ENCODE data around the gene TMEM158.
A peak's percentile ranks its signal among the peaks of the same experiment; 100 is the strongest.

TMEM158 gene

DNA sequence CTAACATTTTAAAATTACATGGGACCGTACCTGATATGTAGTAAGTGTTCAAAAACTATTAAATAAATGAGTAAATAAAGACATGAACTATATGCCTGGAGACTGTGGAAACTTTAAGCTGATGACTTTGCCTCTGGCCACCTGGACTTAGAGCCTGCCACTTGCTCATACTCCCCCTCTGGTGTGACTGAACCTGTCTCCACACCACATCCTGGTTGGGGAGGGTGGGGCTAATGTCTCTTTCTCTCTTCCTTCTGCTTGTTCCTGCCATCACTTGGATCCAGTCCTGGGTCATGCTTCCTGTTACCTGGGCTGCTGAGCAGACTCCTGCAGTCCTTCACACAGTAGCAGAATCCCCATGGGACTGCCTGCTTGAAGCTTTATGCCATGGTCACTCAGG is 8.2 kb upstream of the TMEM158 start:
- no peak for DNase-seq (ENCODE audit: low read depth in 4 of 4, low spot score in 1 of 4)

DNA sequence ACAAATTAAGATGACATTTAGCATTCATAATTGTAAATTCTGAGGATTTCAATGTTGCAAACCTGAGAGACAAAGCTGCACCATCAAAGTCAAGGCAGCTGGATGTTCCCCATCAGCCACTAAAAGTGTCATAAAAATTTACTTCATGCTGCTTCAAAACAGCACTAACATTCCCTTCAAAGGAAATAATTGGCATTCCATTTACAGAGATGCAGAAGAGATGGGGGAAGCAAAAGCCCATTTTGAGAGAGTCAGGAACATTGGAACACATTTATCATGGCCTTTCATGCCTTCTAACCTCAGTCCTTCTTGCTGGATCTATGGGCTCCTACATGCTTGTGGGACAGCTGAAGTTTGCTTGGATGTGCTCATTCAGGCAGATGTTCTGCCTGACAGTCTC is 6.4 kb upstream of the TMEM158 start:
- no peak for DNase-seq (ENCODE audit: low read depth in 4 of 4, low spot score in 1 of 4)

DNA sequence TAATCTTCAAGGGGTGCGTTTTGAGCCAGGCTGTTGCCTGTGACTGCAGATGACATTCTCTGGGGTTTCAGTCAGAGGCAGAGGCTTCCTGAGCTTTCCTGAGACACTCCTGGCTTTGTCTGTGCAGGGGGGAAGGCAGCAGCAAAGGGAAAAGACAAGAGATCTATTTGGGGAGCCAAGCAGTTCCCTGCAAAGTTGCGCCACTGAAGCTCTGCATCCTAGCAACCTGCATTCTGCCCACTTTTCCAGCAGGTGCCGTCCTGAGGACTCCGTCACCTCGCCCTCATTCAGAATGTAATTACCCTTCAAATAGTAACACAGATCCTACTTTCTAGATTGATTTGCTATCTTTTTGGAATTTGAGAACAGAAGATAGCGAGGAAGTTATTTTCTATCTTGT is 1.9 kb upstream of the TMEM158 start:
- no peak for DNase-seq (ENCODE audit: low read depth in 4 of 4, low spot score in 1 of 4)

DNA sequence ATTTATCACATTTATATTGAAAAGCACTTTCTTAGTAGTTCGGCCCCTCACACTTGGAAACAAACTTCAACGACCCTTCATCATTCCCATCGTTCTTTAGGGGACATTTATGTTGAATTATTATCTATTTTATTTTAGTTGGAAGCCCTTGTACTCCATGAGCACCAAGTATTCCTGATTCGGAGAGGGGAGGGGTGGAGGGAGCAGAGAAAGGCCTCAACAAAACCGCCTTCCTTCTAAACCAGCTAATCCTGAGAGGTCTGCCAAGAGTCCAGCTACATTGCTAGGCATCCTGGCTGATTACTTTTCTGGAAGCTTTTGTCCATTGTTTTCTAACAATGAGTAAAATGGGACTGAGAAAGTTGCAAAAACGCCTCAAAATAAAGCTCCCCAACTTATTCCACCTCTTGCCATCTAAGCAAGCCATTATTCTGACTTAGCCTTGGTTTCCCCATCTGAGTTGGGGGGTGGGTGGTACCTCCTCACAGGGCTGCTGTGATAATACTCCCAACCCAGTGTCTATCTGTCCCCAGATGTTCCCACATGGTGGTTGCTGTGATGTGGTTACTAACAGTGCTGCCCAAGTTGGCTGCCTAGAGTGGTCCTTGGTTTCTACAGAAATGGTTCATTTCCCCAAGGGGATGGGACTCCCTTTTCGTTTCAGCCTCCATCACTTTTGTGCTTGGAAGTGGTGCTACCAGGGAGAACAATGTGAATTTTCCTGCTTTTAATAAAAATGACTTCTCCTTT is 1.2 kb upstream of the TMEM158 start:
- DNase-seq (ENCODE audit: low read depth in 4 of 4, low spot score in 1 of 4) = no peak

DNA sequence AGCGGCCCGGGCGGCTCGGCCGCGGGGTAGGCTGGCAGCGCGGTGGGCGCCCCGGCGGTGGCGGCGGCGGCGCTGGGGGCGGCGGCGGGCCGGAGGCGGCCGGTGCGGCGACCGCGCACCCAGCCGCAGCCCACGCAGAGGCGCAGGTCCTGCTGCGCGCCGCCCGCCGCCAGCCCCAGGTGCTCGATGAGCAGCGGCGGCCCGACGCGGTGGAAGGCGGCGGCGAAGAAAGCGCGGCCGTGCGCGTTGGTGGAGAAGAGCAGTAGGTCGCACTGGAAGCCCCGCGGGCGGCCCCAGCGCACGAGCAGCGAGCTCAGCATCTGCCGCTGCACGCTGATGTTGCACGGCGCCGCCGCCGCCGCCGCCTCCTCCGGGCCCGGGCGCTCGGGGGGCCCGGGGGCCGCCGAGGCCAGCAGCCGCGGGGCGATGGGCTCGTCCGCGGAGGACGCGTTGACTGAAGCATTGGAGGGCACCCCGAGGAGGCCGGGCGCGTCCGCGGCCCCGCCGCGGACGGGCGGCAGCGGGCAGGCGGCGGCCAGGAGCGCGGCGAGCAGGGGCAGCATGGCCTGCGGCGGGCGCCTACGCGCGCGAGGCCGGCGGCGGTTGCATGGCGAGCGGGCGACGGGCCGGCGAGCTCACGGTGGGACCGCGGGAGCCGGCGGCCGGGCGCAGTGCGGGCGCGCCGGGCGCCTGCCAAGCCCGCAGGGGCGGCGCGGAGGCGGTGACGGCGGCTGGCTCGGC is 452 bp downstream of the TMEM158 start:
- DNase-seq (ENCODE audit: low read depth in 4 of 4, low spot score in 1 of 4) = peak in 2 of 4 experiments; percentile 14 to 28

DNA sequence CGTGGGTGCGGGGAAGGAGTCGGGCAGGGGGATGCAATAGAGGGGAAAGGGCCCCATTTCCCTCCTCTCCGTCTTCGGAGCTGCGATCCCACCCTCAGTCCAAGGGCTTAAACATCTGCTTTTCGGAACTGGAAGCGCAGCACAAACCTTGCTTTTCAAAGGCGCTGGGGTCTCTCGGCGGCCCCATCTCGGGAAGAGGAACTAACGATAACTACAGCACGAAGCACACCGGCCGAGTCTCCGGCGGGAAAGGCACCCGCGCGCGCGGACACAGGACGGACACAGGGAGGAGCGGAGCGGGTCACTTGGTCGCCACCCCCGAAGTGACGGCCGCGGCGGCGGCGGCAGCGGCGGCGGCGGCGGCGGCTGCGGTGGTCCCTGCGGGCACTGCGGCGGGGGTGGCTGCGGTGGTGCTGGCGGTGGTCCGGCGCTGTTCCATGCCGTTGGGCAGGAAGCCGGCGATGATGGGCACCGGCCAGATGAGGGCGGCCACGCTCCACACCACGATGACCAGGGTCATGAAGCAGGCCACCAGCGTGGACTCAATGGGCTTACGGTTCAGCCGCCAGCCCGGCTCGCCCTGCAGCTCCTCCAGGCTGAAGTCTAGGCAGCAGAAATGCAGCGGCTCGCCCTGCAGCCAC is 1.1 kb downstream of the TMEM158 start:
- DNase-seq (ENCODE audit: low read depth in 4 of 4, low spot score in 1 of 4) = peak in 1 of 4 experiments; percentile 7

DNA sequence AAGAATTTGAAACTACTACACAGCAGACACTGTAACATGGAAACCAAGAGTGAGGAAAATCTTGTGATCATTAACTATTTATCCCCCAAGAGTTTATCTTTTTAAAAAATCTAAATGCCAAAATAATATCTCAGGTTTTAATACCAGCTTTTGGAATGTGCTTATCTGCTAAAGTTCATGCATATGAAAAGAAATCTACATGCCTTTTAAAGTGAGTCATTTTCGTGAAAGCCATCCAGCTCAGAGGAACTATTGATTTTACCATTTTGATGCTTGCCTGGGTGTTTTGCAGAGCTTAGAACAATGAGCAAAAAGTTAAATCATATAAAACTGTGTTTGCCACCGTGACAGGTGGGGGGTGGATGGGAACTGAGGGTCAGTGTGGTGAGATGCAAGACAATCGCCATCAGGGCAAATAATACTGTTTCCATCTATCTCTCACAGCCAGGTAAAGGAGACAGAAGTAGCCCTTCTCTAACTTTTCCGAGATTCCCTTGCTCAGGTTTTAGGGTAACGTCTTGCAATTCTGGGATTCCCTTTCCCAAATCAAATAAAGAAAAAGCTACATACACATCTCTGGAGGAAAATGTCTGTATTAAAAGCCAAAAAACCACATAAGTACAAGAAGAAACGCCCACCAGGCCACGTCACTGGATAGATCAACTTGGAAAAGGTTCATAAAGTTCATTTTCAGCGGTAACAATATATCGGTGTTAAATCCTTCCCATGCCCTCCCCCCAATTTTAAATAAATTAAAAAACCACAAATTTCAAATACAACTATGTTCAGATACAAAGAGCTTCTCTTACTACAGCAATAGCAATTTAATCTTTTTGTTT is 2.0 kb downstream of the TMEM158 start:
- DNase-seq (ENCODE audit: low read depth in 4 of 4, low spot score in 1 of 4) = no peak

DNA sequence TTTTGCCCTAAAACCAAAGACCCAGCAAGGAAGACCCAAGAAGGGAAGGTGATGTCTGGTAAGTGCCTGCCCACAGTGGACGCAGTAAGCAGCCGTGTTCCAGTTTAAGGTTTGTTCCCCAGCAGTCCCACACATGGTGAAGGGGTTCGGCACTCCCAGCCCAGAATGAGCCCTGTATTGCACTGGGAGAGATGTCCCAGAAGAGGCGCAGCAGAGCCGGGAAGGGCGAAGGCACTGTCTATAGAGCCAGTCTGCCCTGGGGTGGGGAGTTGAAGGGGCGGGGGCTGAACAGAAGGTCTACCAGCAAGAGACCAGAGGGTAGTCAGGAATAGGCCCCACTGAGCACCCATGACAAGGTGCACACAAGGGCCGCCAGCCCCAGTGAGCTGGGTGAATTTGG is 6.4 kb downstream of the TMEM158 start:
- DNase-seq (ENCODE audit: low read depth in 4 of 4, low spot score in 1 of 4) = no peak

DNA sequence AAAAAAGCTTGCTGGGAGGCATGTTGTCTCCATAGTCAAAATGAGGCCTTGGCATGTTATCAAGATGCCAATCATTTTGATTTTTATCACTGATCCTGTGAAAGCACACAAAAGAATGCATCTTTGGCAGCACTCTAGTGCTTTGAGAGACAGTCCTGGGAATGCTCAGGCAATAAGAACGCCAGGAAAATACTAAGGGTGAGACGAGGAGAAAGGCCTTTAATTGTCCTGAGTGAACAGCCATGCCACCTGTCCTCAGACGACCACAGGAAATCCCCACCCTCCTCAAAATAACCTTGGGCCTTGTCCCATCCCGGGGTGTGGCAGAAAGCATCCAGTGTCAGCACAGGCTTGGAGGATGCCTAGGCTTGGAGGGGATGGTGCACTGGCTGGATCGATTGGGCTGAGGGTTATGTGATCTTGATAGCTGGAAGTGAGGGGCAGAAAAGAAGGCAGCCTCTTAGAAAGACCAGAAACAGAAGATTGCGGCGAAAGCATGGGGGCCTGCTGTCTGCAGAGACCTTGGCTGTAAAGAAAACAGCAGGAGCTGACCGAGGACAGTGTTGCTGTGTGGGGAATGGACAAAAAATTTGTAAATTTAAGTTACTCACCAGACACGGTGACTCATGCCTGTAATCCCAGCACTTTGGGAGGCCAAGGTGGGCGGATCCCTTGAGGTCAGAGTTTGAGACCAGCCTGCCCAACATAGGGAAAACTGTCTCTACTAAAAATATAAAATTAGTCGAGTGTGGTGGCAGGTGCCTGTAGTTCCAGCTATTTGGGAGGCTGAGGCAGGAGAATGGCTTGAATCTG is 7.3 kb downstream of the TMEM158 start:
- DNase-seq (ENCODE audit: low read depth in 4 of 4, low spot score in 1 of 4) = no peak

DNA sequence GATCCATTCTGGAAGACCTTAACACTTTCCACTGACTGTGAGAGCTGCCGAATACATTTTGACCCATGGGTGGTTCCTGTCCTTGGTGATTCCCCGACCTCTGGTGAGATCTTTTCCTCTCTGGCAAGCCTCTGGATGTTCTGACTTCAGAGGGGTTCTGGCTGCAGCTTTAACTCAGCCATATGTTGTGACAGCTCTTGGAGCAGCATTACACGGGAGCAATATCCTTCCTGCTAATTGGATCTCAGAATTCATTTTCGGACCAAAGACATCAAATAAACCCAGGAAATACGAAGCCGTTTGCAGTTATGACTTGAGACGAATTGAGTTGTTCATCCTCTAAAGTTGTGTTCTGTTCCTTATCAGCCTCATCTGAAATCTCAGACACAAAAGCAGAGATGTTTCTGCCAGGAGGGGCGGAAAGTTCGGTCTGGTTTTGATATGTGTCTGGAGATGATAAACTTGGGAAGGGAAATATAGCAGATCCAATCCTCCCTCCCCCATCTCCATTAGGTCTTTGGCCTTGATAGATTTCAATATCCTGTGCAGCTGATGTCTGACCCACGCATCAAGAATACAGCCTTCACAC is 10.0 kb downstream of the TMEM158 start:
- no peak for DNase-seq (ENCODE audit: low read depth in 4 of 4, low spot score in 1 of 4)

DNA sequence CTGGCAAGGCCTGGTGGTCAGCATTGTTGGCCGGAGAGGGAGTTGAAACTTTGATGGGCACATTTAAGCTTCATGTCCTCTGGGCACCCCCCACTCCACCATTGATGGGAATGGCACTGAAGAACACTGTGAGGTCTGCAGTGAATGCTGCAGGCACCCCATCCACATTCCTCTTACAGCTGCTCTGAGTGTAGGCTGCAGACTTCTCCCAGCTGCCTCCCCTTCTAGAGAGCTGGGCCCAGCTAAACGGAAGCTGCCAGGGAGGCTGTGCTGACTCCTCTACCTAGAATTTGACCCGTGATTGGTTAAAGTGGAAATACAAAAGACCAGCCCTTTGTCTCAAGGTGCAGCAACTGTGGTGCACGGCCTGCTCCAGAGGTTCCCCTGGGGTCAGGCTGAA is 10.6 kb downstream of the TMEM158 start:
- DNase-seq (ENCODE audit: low read depth in 4 of 4, low spot score in 1 of 4) = no peak

DNA sequence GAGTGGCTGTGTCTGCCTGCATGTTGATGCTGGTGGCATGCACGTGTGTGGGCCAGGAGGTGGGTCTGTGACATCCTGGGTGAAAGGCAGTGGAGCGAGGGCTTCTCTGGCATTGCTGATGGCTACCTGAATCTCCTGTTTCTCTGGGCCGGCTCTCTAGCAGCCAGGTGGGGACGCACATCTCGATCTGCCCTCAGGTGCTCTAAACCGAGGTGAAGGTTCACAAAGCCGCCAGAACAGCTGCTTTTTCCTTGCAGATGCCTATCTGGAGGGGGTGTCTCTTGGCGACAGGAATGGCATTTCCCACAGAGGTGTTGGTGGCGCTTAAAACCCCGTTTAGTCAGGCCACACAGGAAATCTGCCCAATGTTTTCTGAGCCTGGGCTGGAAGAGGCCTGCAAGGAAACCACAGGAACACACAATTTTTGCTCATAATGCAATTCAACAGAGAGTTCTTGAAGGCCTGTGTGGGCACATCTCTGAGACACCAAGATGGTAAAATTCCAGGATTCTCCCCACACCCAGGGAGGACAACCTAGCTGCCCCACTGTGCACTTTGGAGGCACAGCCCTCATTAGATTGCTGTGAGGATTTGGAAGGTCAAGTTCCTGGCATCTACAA is 11.9 kb downstream of the TMEM158 start:
- DNase-seq (ENCODE audit: low read depth in 4 of 4, low spot score in 1 of 4) = no peak

DNA sequence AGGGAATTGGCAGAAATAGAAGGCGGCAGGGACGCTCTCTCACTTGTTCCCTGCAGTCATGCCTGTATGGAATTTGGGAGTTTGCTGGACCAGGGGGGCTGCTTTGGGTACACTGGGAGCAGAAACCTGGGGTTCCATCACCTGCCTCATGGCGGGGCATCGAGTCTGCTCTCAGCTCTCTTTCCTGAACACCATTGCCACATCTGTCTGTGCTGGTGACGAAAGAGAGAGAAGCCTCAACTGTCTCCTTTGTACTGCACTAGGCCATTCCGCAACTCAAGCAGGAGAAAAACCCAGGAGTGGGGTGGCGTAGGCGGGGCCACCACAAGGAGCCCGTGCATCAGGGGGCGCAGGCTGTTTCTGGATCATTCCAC is 14.0 kb downstream of the TMEM158 start:
- DNase-seq (ENCODE audit: low read depth in 4 of 4, low spot score in 1 of 4) = no peak

DNA sequence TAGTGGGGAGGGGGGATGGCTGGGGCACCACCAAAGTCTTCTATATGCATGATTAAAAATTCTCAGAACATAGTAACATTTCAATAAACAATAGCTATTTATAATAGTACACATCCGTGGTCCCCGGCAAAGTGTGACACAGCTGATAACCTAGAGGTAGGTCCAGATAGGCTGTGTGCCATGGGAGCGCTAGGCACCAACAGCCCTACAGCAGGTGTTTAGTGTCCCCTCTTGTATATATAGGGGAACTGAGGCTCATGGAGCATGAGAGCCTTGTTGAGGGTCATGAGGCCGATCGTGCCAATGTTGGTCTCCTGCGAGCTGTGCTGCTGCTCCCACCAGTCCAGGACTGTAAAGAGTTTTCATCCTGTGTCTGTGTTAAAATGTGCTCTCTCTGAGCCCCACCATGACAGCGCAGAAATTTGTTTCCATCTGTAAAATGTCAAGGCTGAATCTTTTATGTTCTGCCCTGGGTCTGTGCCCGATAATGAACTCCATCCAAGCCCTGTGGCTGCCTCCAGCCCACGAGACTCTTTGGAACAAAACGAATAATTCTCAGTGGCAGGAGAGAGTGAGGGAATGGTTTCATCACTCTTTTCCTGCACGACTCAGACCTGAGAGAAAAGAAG is 14.5 kb downstream of the TMEM158 start:
- no peak for DNase-seq (ENCODE audit: low read depth in 4 of 4, low spot score in 1 of 4)

DNA sequence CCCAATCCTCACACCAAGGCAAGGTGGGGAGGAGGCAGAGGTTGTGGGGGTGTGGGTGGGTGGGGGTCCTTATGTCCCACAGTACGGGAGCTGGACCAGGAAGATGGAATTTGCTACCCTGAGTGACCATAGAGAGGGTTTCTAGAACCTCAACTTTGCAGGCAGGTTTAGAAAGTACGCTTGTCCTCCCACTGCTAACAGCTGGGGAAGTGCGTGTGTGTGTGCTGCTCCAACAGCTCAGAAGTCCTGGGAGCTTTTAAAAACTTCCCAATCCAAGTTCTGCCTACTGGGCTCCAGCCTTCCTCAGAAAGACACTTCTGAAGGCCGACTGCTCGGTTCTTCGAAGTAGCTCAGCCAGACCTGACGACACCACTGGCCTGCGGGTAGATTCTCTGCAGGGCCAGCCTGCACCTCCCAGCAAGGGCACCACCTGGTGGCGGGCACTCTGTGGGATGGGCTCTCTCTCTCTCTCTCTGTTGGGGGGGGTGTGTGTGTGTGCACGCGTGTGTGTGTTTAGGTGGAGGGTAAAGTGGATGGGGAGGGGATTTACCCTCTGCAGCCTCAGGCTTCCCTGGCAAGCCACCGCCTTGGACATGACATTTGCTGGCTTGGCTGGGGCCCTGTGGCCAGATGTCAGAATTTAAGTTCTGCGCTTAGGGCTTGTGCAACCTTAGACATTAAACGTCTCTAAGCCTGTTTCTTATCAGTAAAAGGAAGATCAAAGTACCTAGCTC is 15.6 kb downstream of the TMEM158 start:
- DNase-seq (ENCODE audit: low read depth in 4 of 4, low spot score in 1 of 4) = peak; percentile 57 to 69 (median 61)

DNA sequence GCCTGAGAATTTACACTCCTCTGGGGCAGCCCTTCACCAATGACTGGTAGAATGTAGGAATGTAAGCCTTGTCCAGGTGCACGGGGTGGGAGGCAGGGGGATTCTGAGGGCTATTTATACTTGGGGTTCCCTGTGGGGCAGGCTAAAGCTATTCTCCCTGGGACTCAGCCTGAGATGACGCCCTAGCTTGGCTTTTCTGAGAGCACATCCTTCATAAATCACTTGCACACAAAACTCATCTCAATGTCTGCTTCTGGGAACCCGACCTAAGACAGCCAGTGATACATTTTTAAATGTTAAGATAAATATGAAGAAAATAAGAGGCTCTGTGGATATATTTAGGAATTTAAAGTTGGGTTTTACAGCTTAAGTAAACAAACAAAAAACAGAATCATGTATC is 16.6 kb downstream of the TMEM158 start:
- no peak for DNase-seq (ENCODE audit: low read depth in 4 of 4, low spot score in 1 of 4)

DNA sequence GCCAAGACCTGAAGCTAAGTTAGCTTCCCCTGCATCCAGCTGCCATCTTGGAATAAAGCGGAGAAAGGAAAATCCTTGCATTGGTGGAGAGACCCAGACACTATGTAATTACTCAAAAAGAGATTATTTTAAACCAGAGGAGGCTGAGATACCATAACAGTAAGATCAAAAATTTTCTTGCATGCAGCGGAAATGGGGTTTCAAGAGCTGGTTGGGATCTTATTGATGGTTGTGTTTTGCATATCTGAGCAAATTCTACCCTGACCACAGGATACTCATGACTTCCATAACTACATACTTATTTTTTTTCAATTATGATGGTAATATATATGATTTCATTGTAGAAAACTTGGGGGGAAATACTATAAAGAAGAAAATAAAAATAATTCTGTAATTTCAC is 17.5 kb downstream of the TMEM158 start:
- no peak for DNase-seq (ENCODE audit: low read depth in 4 of 4, low spot score in 1 of 4)

DNA sequence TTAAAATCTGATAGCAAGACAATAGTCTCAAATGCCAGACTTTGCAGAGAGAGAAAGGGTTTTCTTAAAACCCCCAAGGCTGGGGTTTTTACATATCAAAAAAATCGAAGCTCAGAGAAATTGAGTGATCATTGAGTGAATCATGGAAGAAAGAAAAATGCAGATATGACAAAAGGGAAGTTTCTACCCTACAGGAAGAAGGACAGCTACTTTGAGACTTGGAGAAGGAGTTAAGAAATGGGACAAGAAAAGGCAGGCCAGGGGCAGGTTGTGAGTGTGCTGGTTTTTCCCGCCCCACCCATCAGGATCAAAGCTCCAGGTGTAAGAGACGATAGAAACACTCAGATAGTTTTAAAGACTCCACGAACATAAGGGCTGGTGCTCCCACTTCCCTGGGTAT is 18.6 kb downstream of the TMEM158 start:
- no peak for DNase-seq (ENCODE audit: low read depth in 4 of 4, low spot score in 1 of 4)

DNA sequence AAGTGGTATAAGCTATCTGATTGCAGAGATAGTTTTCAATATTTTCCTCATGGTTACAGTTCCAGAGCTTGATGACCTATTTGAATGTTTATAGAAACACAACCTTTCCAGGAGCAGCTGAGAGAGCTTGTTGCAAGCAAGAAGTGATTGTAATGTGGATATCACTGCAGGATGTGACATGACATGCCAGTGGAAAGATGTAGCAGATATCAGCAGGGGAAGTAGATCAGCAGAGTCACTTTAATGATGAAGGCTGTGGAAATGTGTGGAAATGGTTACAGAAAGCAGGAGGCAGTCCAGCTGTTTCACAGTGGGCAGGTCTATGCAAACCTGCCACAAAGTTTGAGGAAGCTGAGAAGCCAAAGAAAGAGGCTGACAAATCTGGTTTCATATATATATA is 21.0 kb downstream of the TMEM158 start:
- DNase-seq (ENCODE audit: low read depth in 4 of 4, low spot score in 1 of 4) = no peak

Measured in stimulated activated CD4-positive, alpha-beta T cell treated with anti-CD3 and anti-CD28 coated beads, Interleukin-1b, Interleukin-23, amount 100 ng/mL, for 24 hours (primary cell).